A673 (cell line): ENCODE data around the gene KCTD21. TPM values are rescaled to one million over a fixed set of nuclear protein-coding genes. Genes with fewer than 3 reads are reported as not detected.

Experiments used
- BruUV-seq: library from RNA; stranded (reverse); fragments of 400-500 nt; replicated peaks from 2 replicates; lab custom pipeline; 2021; lab: Mats Ljungman, UMichigan
- CTCF ChIA-PET: fragments of 300-600 bp; sonication (Branson Sonifier 250); formaldehyde crosslinking; loops from one replicate; lab custom pipeline; 2022; ENCODE audit warnings: antibody characterized with exemption; lab: Charles Lee
- POLR2A ChIA-PET: fragments of 300-600 bp; sonication (Branson Sonifier 250); formaldehyde crosslinking; loops from one replicate; lab custom pipeline; 2022; ENCODE audit warnings: antibody characterized with exemption; ENCODE audit not compliant: low non-redundant PET; lab: Charles Lee
- DNase-seq: peaks from one replicate; pipeline ENCODE4 v3.0.0-alpha.2; 2015; ENCODE audit warnings: low spot score
- H3K27ac ChIP-seq: fragments of 200-600 bp; sonication (generic); 2 replicates; pipeline ENCODE4 v1.5.1; 2016; ENCODE audit warnings: mixed run types, low read depth, mild to moderate bottlenecking, mixed read lengths, antibody characterized with exemption, low read length; ENCODE audit not compliant: poor library complexity, severe bottlenecking
- H3K27me3 ChIP-seq: fragments of 200-600 bp; sonication (generic); replicated peaks from 2 replicates; pipeline ENCODE4 v1.6.1; 2017; ENCODE audit warnings: mixed run types, low read depth, mild to moderate bottlenecking, mixed read lengths, antibody characterized with exemption, low read length; ENCODE audit not compliant: insufficient read depth, poor library complexity
- H3K36me3 ChIP-seq: fragments of 200-600 bp; sonication (generic); 2 replicates; pipeline ENCODE4 v1.6.1; 2016; ENCODE audit warnings: mixed run types, mild to moderate bottlenecking, mixed read lengths, antibody characterized with exemption, low read length; ENCODE audit not compliant: insufficient read depth, poor library complexity, severe bottlenecking
- H3K4me1 ChIP-seq: fragments of 200-600 bp; sonication (generic); 2 replicates; pipeline ENCODE4 v1.6.1; 2017; ENCODE audit warnings: mixed run types, mild to moderate bottlenecking, mixed read lengths, antibody characterized with exemption, low read length; ENCODE audit not compliant: insufficient read depth, poor library complexity, severe bottlenecking
- H3K4me3 ChIP-seq: fragments of 200-600 bp; sonication (generic); 2 replicates; pipeline ENCODE4 v1.5.1; 2016; ENCODE audit warnings: low read depth, mixed run types, mild to moderate bottlenecking, mixed read lengths, low read length; ENCODE audit not compliant: poor library complexity, severe bottlenecking
- H3K9me3 ChIP-seq: fragments of 200-600 bp; sonication (generic); 2 replicates; pipeline ENCODE4 v1.6.1; 2016; ENCODE audit warnings: mixed run types, low read depth, mild to moderate bottlenecking, mixed read lengths, antibody characterized with exemption, low read length; ENCODE audit not compliant: poor library complexity, severe bottlenecking
- EZH2 ChIP-seq: fragments of 200-600 bp; sonication (generic); IDR thresholded peaks from 2 replicates; pipeline ENCODE4 v1.6.1; 2017; ENCODE audit warnings: borderline replicate concordance, low read depth, mild to moderate bottlenecking, mixed read lengths, antibody characterized with exemption, low read length; ENCODE audit not compliant: poor library complexity, severe bottlenecking
- intact Hi-C: fragments of 100-400 bp; cut with micrococcal nuclease; formaldehyde crosslinking; loops from one replicate; pipeline ENCODE4 v1.10.0; 2022; ENCODE audit not compliant: unreplicated experiment
- total RNA-seq: library from RNA; stranded (reverse); gene quantifications from 2 replicates; pipeline ENCODE4 v1.2.3, GENCODE V29; 2021
- TF ChIP-seq, protein P1 (sequence below): fragments of 300-800, 200-600 bp; sonication (generic); conservative IDR thresholded peaks from 2 replicates; pipeline ENCODE4 v1.5.1; 2017; ENCODE audit warnings: low read depth, mild to moderate bottlenecking, antibody characterized with exemption, low read length, moderate library complexity, mixed read lengths

KCTD21 gene
- total RNA-seq, 1 experiment from 2014 or later = 3.5 TPM

DNA sequence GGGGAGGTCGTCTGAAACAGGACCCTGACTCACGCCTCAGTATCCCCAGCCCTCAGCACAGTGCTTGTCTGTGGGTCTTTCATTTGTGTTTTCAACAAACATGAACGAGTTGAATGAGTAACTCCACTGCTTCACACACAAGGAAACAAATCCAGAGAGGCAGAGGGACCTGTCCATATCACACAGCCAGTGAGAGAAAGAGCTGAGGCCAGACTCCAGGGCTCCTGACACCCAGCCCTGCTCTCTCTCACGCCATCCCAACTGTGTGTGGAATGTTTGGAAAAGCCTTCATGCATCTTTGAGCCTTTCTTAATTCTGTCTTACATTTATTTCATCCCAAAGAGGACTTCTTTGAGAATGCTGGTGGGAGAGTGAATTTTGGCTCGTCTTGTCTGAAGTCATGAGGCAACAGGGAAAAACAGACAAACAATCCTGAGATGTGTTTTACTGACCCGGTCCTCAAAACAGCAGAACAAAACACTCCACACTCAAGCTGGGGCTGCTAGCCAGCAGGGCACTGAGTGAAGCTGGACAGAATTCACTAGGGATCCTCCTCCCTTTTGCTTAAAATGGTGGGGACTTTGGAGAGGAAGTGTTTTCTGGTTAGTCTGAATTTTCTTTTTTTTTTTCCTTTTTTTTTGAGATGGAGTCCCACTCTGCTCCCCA is 29.3 kb downstream of the KCTD21 start:
- BruUV-seq = no TSS peak
- ChIA-PET CTCF (no interaction called here), POLR2A (no interaction called here)

DNA sequence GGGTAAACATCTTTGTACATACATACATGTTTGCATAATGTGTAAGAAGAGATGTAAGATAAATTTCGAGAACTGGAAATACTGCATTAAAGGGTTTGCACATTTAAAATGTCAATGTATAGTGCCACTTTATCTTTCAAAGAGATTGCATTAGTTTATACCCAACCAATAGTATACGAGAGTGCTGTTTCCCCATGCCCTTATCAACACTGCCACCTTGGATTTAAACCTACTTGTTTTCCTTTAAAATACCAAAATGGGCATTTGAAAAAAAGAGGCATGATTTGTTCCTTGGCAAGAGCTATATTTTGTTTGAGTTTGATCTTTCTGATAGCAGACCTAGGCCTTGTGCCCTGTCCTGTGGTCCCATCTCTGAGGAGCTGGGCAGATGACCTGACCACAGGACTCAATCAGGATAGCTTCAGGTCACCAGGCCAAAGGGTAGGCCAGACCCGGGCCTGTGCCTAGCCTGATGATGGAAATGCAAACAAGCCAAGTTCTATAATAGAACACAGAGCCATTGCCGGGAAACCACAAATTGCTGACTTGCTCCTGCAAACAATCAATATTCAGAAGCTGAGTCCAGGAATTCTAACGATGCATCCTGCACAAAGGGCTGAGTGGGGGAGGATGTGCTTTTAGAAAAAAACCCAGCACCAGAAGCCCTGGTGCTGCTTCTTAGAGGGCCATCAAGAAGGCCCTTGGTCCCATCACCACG is 32.1 kb downstream of the KCTD21 start:
- no peak overlapping the region for H3K27ac ChIP-seq
- ChIA-PET POLR2A (no interaction called here), CTCF (no interaction called here)
- H3K36me3 ChIP-seq = no peaks in the 10 kb centered on the region
- intact Hi-C loops = no loop called here
- no peak for DNase-seq
- H3K4me1 ChIP-seq = no peaks in the 10 kb centered on the region
- TF ChIP-seq, protein P1, sequence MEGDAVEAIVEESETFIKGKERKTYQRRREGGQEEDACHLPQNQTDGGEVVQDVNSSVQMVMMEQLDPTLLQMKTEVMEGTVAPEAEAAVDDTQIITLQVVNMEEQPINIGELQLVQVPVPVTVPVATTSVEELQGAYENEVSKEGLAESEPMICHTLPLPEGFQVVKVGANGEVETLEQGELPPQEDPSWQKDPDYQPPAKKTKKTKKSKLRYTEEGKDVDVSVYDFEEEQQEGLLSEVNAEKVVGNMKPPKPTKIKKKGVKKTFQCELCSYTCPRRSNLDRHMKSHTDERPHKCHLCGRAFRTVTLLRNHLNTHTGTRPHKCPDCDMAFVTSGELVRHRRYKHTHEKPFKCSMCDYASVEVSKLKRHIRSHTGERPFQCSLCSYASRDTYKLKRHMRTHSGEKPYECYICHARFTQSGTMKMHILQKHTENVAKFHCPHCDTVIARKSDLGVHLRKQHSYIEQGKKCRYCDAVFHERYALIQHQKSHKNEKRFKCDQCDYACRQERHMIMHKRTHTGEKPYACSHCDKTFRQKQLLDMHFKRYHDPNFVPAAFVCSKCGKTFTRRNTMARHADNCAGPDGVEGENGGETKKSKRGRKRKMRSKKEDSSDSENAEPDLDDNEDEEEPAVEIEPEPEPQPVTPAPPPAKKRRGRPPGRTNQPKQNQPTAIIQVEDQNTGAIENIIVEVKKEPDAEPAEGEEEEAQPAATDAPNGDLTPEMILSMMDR = no peak
- H3K9me3 ChIP-seq = no peaks in the 10 kb centered on the region
- no peaks in the 10 kb centered on the region for H3K27me3 ChIP-seq
- no TSS peak for BruUV-seq
- H3K4me3 ChIP-seq = no peak overlapping the region

More for the DNA sequence above, 29.3 kb downstream of the KCTD21 start:
- TF ChIP-seq, protein P1 = no peak
- no peak for TF ChIP-seq EZH2
- Histone ChIP-seq H3K36me3 (no peaks in the 10 kb centered on the region), H3K27me3 (no peaks in the 10 kb centered on the region), H3K27ac (no peak overlapping the region), H3K4me1 (no peaks in the 10 kb centered on the region), H3K9me3 (no peaks in the 10 kb centered on the region), H3K4me3 (no peak overlapping the region)
- intact Hi-C loops = no loop called here
- DNase-seq = no peak

DNA sequence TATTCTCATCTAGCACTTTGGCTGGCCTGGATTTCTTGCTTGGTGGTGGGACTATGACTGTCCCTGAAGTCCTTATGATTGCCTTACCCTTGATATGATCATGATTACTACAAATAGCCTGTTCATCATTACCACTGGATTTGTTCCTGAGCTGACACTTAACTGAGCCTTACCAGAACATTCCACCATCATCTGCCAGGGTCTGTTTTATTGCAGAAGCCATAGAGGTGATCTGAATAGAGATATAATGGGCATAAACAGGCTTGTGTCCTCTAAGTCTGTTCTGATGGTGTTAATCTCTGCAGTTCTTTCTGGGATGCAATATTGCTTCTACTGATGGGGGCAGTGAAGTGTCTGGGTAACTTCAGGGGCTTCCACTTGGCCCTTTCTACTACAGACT is 36.6 kb downstream of the KCTD21 start:
- POLR2A ChIA-PET = no interaction called here
- Histone ChIP-seq H3K27ac (no peak overlapping the region), H3K4me1 (no peaks in the 10 kb centered on the region), H3K27me3 (no peaks in the 10 kb centered on the region), H3K36me3 (no peaks in the 10 kb centered on the region), H3K4me3 (no peak overlapping the region), H3K9me3 (no peaks in the 10 kb centered on the region)
- intact Hi-C loops = no loop called here
- no TSS peak for BruUV-seq
- CTCF ChIA-PET = no interaction called here
- TF ChIP-seq, protein P1 = no peak
- TF ChIP-seq EZH2 = no peak
- DNase-seq = no peak
